ENCODE data around the gene PRKG2. TPM values are rescaled to one million over a fixed set of nuclear protein-coding genes. Genes with fewer than 3 reads are reported as not detected.

PRKG2 gene
- total RNA-seq, 2 experiments from 2014 or later: 1.0 to 1.1 TPM

GRCh38 chr4:81196126-81196650 lies 18.8 kb downstream of the PRKG2 start:
- POLR2A ChIA-PET: interaction anchor here (0.6 to 1.4 kb wide), 4 partner anchors 16 to 62 kb away, joined by 3 to 4 read pairs (median 3); no protein-coding TSS in a partner anchor
- H3K79me2 ChIP-seq (ENCODE audit: insufficient read depth, low read depth, low read length): no peaks in the 10 kb centered on the region
- no peak overlapping the region for H3K4me3 ChIP-seq (ENCODE audit: low read depth, low read length, poor library complexity, severe bottlenecking)
- H3K4me1 ChIP-seq (ENCODE audit: insufficient read depth, low read length, poor library complexity, severe bottlenecking): no peaks in the 10 kb centered on the region
- no peak overlapping the region for H3K27ac ChIP-seq (ENCODE audit: low read depth, low read length, poor library complexity, severe bottlenecking)
- BruUV-seq (replicated peaks): no TSS peak
- H2AFZ ChIP-seq (ENCODE audit: low read length): no peak overlapping the region
- intact Hi-C loops (cut with micrococcal nuclease; ENCODE audit: unreplicated experiment): no loop called here
- no peaks in the 10 kb centered on the region for H3K9me2 ChIP-seq (ENCODE audit: insufficient read depth, low read length)
- no peaks in the 10 kb centered on the region for H4K20me1 ChIP-seq (ENCODE audit: insufficient read depth, low read length)
- H3K9me3 ChIP-seq (ENCODE audit: low read length): no peaks in the 10 kb centered on the region
- no peak for TF ChIP-seq CTCF (conservative IDR thresholded peaks at IDR 0.05; ENCODE audit: low read length)
- TF ChIP-seq EZH2phosphoT487 (IDR thresholded peaks at IDR 0.05; ENCODE audit: borderline replicate concordance, low read depth, low read length): no peak
- CTCF ChIA-PET (ENCODE audit: unreplicated experiment): no interaction called here
- H3K36me3 ChIP-seq (ENCODE audit: insufficient read depth, low read length): no peaks in the 10 kb centered on the region
- DNase-seq (ENCODE audit: low spot score): no peak
- no peak overlapping the region for H3K4me2 ChIP-seq (ENCODE audit: low read length)

GRCh38 chr4:81195475-81195874 lies 19.5 kb downstream of the PRKG2 start:
- CTCF ChIA-PET (ENCODE audit: unreplicated experiment): no interaction called here
- Histone ChIP-seq H4K20me1 (ENCODE audit: insufficient read depth, low read length) (no peaks in the 10 kb centered on the region), H3K27ac (ENCODE audit: low read depth, low read length, poor library complexity, severe bottlenecking) (no peak overlapping the region), H3K36me3 (ENCODE audit: insufficient read depth, low read length) (no peaks in the 10 kb centered on the region), H3K9me2 (ENCODE audit: insufficient read depth, low read length) (no peaks in the 10 kb centered on the region), H3K4me3 (ENCODE audit: low read depth, low read length, poor library complexity, severe bottlenecking) (no peak overlapping the region), H3K79me2 (ENCODE audit: insufficient read depth, low read depth, low read length) (no peaks in the 10 kb centered on the region), H3K4me1 (ENCODE audit: insufficient read depth, low read length, poor library complexity, severe bottlenecking) (no peaks in the 10 kb centered on the region), H3K4me2 (ENCODE audit: low read length) (no peak overlapping the region), H2AFZ (ENCODE audit: low read length) (no peak overlapping the region), H3K9me3 (ENCODE audit: low read length) (no peaks in the 10 kb centered on the region)
- TF ChIP-seq EZH2phosphoT487 (IDR thresholded peaks at IDR 0.05; ENCODE audit: borderline replicate concordance, low read depth, low read length): no peak
- TF ChIP-seq CTCF (conservative IDR thresholded peaks at IDR 0.05; ENCODE audit: low read length): no peak
- intact Hi-C loops (cut with micrococcal nuclease; ENCODE audit: unreplicated experiment): no loop called here
- POLR2A ChIA-PET: interaction anchor here (0.6 to 1.4 kb wide), 3 partner anchors 18 to 982 kb away, joined by 3 read pairs; no protein-coding TSS in a partner anchor
- no TSS peak for BruUV-seq (replicated peaks)
- DNase-seq (ENCODE audit: low spot score): no peak

- intact Hi-C loops (cut with micrococcal nuclease; ENCODE audit: unreplicated experiment): no loop called here
- H3K27ac ChIP-seq (ENCODE audit: low read depth, low read length, poor library complexity, severe bottlenecking): no peak overlapping the region
These were observed 20.7 kb downstream of the PRKG2 start for GRCh38 chr4:81194286-81194685.

More at GRCh38 chr4:81194286-81194685, 20.7 kb downstream of the PRKG2 start:
- H3K79me2 ChIP-seq (ENCODE audit: insufficient read depth, low read depth, low read length): no peaks in the 10 kb centered on the region
- DNase-seq (ENCODE audit: low spot score): no peak
- no peaks in the 10 kb centered on the region for H4K20me1 ChIP-seq (ENCODE audit: insufficient read depth, low read length)
- no peaks in the 10 kb centered on the region for H3K9me2 ChIP-seq (ENCODE audit: insufficient read depth, low read length)
- no TSS peak for BruUV-seq (replicated peaks)
- no peaks in the 10 kb centered on the region for H3K4me1 ChIP-seq (ENCODE audit: insufficient read depth, low read length, poor library complexity, severe bottlenecking)
- H2AFZ ChIP-seq (ENCODE audit: low read length): no peak overlapping the region
- no peak overlapping the region for H3K4me2 ChIP-seq (ENCODE audit: low read length)
- no peaks in the 10 kb centered on the region for H3K36me3 ChIP-seq (ENCODE audit: insufficient read depth, low read length)
- CTCF ChIA-PET (ENCODE audit: unreplicated experiment): no interaction called here
- no peak for TF ChIP-seq EZH2phosphoT487 (IDR thresholded peaks at IDR 0.05; ENCODE audit: borderline replicate concordance, low read depth, low read length)
- TF ChIP-seq CTCF (conservative IDR thresholded peaks at IDR 0.05; ENCODE audit: low read length): no peak
- POLR2A ChIA-PET: no interaction called here
- H3K4me3 ChIP-seq (ENCODE audit: low read depth, low read length, poor library complexity, severe bottlenecking): no peak overlapping the region
- no peaks in the 10 kb centered on the region for H3K9me3 ChIP-seq (ENCODE audit: low read length)

All from OCI-LY7 (cell line).